HEK293T (cell line): Measurements from ENCODE around the gene PCDHGA11.
"Not testable (repeated sequence)": the region's sequence is repeated elsewhere in the genome, so short reads cannot be mapped to it uniquely, and the experiment has no call there.

Experiments used
- CTCF ChIA-PET: fragments of 350-600 bp; formaldehyde crosslinking; extraction: SDS; loops from one replicate; lab custom pipeline; 2021; ENCODE audit warnings: antibody characterized with exemption, inconsistent platforms; lab: Yijun Ruan, JAX
- POLR2A ChIA-PET: fragments of 350-600 bp; formaldehyde crosslinking; extraction: SDS; loops from one replicate; lab custom pipeline; 2020; ENCODE audit warnings: antibody characterized with exemption, inconsistent platforms; lab: Yijun Ruan, JAX
- DNase-seq: peaks from one replicate; pipeline ENCODE4 v3.0.0; 2012; ENCODE audit warnings: mixed read lengths; ENCODE audit errors: extremely low spot score
- ARNT ChIP-seq: fragments of 450-650 bp; IDR thresholded peaks from 2 replicates; pipeline ENCODE4 v1.6.1; 2017; ENCODE audit warnings: mild to moderate bottlenecking
- BHLHE40 ChIP-seq: fragments of 450-650 bp; IDR thresholded peaks from 2 replicates; pipeline ENCODE4 v1.6.1; 2016; ENCODE audit warnings: mild to moderate bottlenecking, moderate library complexity, borderline replicate concordance
- CTBP1 ChIP-seq: fragments of 450-650 bp; IDR thresholded peaks from 2 replicates; pipeline ENCODE4 v1.6.1; 2016; ENCODE audit warnings: borderline replicate concordance
- ELF4 ChIP-seq: fragments of 450-650 bp; IDR thresholded peaks from 2 replicates; pipeline ENCODE4 v1.6.1; 2017; ENCODE audit warnings: antibody characterized with exemption
- FOXA1 ChIP-seq: fragments of 450-650 bp; IDR thresholded peaks from 2 replicates; pipeline ENCODE4 v1.6.1; 2016; ENCODE audit warnings: mild to moderate bottlenecking
- FOXK2 ChIP-seq: fragments of 450-650 bp; IDR thresholded peaks from 2 replicates; pipeline ENCODE4 v1.6.1; 2016; ENCODE audit warnings: mild to moderate bottlenecking
- FOXM1 ChIP-seq: fragments of 450-650 bp; IDR thresholded peaks from 2 replicates; pipeline ENCODE4 v1.6.1; 2017; ENCODE audit warnings: mild to moderate bottlenecking, borderline replicate concordance
- HDGF ChIP-seq: fragments of 450-650 bp; IDR thresholded peaks from 2 replicates; pipeline ENCODE4 v1.6.1; 2017; ENCODE audit warnings: antibody characterized with exemption, borderline replicate concordance
- L3MBTL2 ChIP-seq: fragments of 450-650 bp; conservative IDR thresholded peaks from 2 replicates; pipeline ENCODE4 v1.6.1; 2016; ENCODE audit warnings: mild to moderate bottlenecking
- LEF1 ChIP-seq: fragments of 450-650 bp; IDR thresholded peaks from 2 replicates; pipeline ENCODE4 v1.6.1; 2017; ENCODE audit warnings: mild to moderate bottlenecking, borderline replicate concordance
- NFRKB ChIP-seq: fragments of 450-650 bp; IDR thresholded peaks from 2 replicates; pipeline ENCODE4 v1.6.1; 2016; ENCODE audit warnings: mild to moderate bottlenecking, moderate library complexity
- PKNOX1 ChIP-seq: fragments of 450-650 bp; IDR thresholded peaks from 2 replicates; pipeline ENCODE4 v1.6.1; 2016
- SP1 ChIP-seq: fragments of 450-650 bp; IDR thresholded peaks from 2 replicates; pipeline ENCODE4 v1.6.1; 2017
- SUZ12 ChIP-seq: fragments of 450-650 bp; IDR thresholded peaks from 2 replicates; pipeline ENCODE4 v1.6.1; 2016; ENCODE audit warnings: mild to moderate bottlenecking
- TARDBP ChIP-seq: fragments of 450-650 bp; IDR thresholded peaks from 2 replicates; pipeline ENCODE4 v1.6.1; 2016

The PCDHGA11 gene

GRCh38 chr5:141420855-141421488, at the start of gene PCDHGA11:
TSS of gene PCDHGA11 (plus strand) at chr5:141421051. CDS start at chr5:141421228, 177 bp downstream.
- peak; percentile 66 for DNase-seq
- ChIA-PET POLR2A (no interaction called here), CTCF (interaction anchor here (0.6 to 2.6 kb wide), 24 partner anchors 8 to 483 kb away, joined by 3 to 18 read pairs (median 5); partner anchors contain the start of genes PCDHB14, PCDHGA10, PCDHGA12 and PCDHGA2)
- no peak for TF ChIP-seq CTBP1
- TF ChIP-seq L3MBTL2, result peak; percentile 39; the same call in 1 of the 2 replicates

- CTCF ChIA-PET, result no interaction called here
- POLR2A ChIA-PET, result no interaction called here
- TF ChIP-seq TARDBP (no peak), SUZ12 (no peak), ARNT (no peak)
- no peak for DNase-seq
Observed at GRCh38 chr5:141371572-141372475, 49.0 kb upstream of the PCDHGA11 start.

- peak; percentile 15 for DNase-seq
- ChIA-PET CTCF (interaction anchor here (0.7 to 0.9 kb wide), 3 partner anchors 9 to 194 kb away, joined by 3 to 4 read pairs (median 3); partner anchors contain the start of gene PCDHGA7), POLR2A (no interaction called here)
- no peak for TF ChIP-seq FOXK2
- no peak for TF ChIP-seq TARDBP
- no peak for TF ChIP-seq CTBP1
Observed at GRCh38 chr5:141373673-141374317, 47.1 kb upstream of the PCDHGA11 start, which contains the start of gene PCDHGA6. TSS of gene PCDHGA6 (plus strand) at chr5:141373891. CDS start at chr5:141374084, 193 bp downstream.

GRCh38 chr5:141374627-141375026, 46.2 kb upstream of the PCDHGA11 start:
- DNase-seq, result no peak
- TF ChIP-seq FOXK2 (no peak), HDGF (no peak), SUZ12 (no peak), SP1 (no peak), TARDBP (no peak), L3MBTL2 (no peak), FOXA1 (no peak), ELF4 (no peak), FOXM1 (no peak), NFRKB (no peak), BHLHE40 (no peak), PKNOX1 (no peak), CTBP1 (no peak), LEF1 (no peak)
- ChIA-PET CTCF (interaction anchor here (0.7 to 0.8 kb wide), 2 partner anchors 8 to 193 kb away, joined by 3 to 4 read pairs; partner anchors contain the start of gene PCDHGA7), POLR2A (no interaction called here)

GRCh38 chr5:141375444-141376155, 45.3 kb upstream of the PCDHGA11 start:
- CTCF ChIA-PET, POLR2A ChIA-PET, DNase-seq: not testable (repeated sequence)

- CTCF ChIA-PET, result interaction anchor here (0.9 kb wide), 1 partner anchor 8 kb away, joined by 3 read pairs; no protein-coding TSS in a partner anchor
- TF ChIP-seq LEF1 (no peak), BHLHE40 (no peak), FOXA1 (no peak), SP1 (no peak), HDGF (no peak)
- POLR2A ChIA-PET, result no interaction called here
- peak; percentile 19 for DNase-seq
Observed at GRCh38 chr5:141382469-141383294, 38.2 kb upstream of the PCDHGA11 start, which contains the start of gene PCDHGA7. TSS of gene PCDHGA7 (plus strand) at chr5:141382742. CDS start at chr5:141382900, 158 bp downstream.

GRCh38 chr5:141383345-141383744, 37.5 kb upstream of the PCDHGA11 start:
- TF ChIP-seq FOXM1 (no peak), FOXK2 (no peak), SP1 (no peak), FOXA1 (no peak), NFRKB (no peak), CTBP1 (no peak), BHLHE40 (no peak), ELF4 (no peak), ARNT (no peak), HDGF (no peak), LEF1 (no peak)
- DNase-seq, result no peak
- POLR2A ChIA-PET, result no interaction called here
- CTCF ChIA-PET, result no interaction called here
